ENCODE measurements around the gene RNU1-3. TPM values are rescaled to one million over a fixed set of nuclear protein-coding genes. Genes with fewer than 3 reads are reported as not detected.
A peak's percentile ranks its signal among the peaks of the same experiment; 100 is the strongest.

RNU1-3 gene
- total and polyA plus RNA-seq, 9 of the 15 experiments (the other 6 are each of a cell fraction or from before 2014, with no cell fraction given) = under 0.01 to 32,823 (median 2,538) TPM; not detected in 4

GRCh38 chr1:16639091-16640031 lies 27.4 kb downstream of the RNU1-3 start (continued):
- TF ChIP-seq, protein P1, sequence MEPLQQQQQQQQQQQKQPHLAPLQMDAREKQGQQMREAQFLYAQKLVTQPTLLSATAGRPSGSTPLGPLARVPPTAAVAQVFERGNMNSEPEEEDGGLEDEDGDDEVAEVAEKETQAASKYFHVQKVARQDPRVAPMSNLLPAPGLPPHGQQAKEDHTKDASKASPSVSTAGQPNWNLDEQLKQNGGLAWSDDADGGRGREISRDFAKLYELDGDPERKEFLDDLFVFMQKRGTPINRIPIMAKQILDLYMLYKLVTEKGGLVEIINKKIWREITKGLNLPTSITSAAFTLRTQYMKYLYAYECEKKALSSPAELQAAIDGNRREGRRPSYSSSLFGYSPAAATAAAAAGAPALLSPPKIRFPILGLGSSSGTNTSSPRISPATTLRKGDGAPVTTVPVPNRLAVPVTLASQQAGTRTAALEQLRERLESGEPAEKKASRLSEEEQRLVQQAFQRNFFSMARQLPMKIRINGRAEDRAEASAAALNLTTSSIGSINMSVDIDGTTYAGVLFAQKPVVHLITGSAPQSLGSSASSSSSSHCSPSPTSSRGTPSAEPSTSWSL (CRISPR knock-in tag; IDR thresholded peaks at IDR 0.05; ENCODE audit: borderline replicate concordance) = 0 out of 2 replicates have a peak, but pooled peaks have one; percentile 16
- TF ChIP-seq SPI1 (IDR thresholded peaks at IDR 0.05; ENCODE audit: borderline replicate concordance, low read depth, low read length) = peak; percentile 30; the same call in 1 of the 2 replicates
- TF ChIP-seq ZBTB33 (CRISPR knock-in tag; IDR thresholded peaks at IDR 0.05) = 0 out of 2 replicates have a peak, but pooled peaks have one; percentile 37
- peak; percentile 18; the same call in 1 of the 2 replicates for TF ChIP-seq CTBP1 (IDR thresholded peaks at IDR 0.05; ENCODE audit: borderline replicate concordance)
- 0 out of 2 replicates have a peak, but pooled peaks have one; percentile 59 for TF ChIP-seq TCF15 (CRISPR knock-in tag; IDR thresholded peaks at IDR 0.05)
- TF ChIP-seq GTF2E2 (tag; IDR thresholded peaks at IDR 0.05) = 0 out of 2 replicates have a peak, but pooled peaks have one; percentile 40
- peak in 1 of 2 experiments; percentile 27; a peak in 1 of 4 replicates for TF ChIP-seq TEAD1 (CRISPR knock-in tag; IDR thresholded peaks at IDR 0.05)
- 0 out of 2 replicates have a peak, but pooled peaks have one; percentile 22 for TF ChIP-seq HOMEZ (CRISPR knock-in tag; IDR thresholded peaks at IDR 0.05)
- TF ChIP-seq FOXP1 (CRISPR knock-in tag; IDR thresholded peaks at IDR 0.05) = 0 out of 2 replicates have a peak, but pooled peaks have one; percentile 4
